ENCODE measurements around the gene RABGAP1L.

DNA sequence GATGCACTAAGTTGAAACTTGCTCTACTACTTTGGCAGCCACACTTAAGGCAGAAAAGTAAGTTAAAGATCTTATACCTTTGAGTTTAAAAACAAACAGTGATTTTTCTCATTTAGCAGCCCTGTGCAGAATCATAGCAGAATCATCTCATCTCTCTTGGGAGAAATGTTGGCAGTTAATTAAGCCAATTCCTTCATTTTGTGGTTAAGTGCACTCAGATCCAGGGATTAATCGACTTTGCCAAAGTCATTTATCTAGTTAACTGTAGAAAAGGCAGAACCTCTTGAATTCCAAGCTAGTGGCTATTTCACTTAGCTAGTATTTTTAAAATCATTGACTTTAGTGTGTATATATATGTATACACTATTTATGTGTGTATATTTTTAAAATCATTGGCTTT, 413.5 kb downstream of the RABGAP1L start:
- no peak for TF ChIP-seq ATF2 (tag by site-specific recombination; IDR thresholded peaks at IDR 0.05; ENCODE audit: low read depth)
- TF ChIP-seq, protein P1, sequence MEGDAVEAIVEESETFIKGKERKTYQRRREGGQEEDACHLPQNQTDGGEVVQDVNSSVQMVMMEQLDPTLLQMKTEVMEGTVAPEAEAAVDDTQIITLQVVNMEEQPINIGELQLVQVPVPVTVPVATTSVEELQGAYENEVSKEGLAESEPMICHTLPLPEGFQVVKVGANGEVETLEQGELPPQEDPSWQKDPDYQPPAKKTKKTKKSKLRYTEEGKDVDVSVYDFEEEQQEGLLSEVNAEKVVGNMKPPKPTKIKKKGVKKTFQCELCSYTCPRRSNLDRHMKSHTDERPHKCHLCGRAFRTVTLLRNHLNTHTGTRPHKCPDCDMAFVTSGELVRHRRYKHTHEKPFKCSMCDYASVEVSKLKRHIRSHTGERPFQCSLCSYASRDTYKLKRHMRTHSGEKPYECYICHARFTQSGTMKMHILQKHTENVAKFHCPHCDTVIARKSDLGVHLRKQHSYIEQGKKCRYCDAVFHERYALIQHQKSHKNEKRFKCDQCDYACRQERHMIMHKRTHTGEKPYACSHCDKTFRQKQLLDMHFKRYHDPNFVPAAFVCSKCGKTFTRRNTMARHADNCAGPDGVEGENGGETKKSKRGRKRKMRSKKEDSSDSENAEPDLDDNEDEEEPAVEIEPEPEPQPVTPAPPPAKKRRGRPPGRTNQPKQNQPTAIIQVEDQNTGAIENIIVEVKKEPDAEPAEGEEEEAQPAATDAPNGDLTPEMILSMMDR (tag by site-specific recombination; IDR thresholded peaks at IDR 0.05) = no peak
- TF ChIP-seq ZNF701 (tag by site-specific recombination; IDR thresholded peaks at IDR 0.05) = no peak

Measured in HEK293 (cell line).